Measurements from ENCODE around the gene GGT6.
A peak's percentile ranks its signal among the peaks of the same experiment; 100 is the strongest.

The GGT6 gene

DNA sequence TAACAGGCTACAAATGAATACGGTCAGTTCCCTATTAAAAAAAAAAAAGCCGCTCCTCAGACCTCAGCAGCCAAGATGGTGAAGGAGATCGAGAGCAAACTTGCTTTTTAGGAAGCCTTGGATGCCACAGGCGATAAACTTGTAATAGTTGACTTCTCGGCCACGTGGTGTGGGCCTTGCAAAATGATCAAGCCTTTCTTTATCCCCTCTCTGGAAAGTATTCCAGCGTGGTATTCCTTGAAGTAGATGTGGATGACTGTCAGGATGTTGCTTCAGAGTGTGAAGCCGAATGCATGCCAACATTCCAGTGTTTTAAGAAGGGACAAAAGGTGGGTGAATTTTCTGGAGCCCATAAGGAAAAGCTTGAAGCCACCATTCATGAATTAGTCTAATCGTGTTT lies 11.8 kb upstream of the GGT6 start:
- DNase-seq = no peak

DNA sequence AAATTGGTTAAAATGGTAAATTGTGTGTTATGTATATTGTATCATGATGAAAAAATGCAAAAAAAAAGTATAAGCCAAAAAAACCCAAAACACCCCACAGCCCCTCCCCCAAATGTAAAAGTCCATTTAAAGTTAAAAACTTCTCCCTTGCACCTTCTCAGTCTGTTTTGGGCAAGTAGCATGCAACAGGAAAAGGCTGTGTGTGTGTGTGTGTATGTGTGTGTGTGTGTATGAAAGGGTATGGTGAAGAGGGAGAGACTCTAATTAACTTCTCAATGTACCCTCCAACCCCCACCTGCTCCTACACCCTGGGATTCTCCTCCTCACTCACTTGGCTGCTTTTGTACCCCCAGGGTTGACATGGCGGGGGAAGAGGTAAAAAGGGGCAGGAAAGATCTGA lies 9.2 kb upstream of the GGT6 start:
- DNase-seq = no peak

DNA sequence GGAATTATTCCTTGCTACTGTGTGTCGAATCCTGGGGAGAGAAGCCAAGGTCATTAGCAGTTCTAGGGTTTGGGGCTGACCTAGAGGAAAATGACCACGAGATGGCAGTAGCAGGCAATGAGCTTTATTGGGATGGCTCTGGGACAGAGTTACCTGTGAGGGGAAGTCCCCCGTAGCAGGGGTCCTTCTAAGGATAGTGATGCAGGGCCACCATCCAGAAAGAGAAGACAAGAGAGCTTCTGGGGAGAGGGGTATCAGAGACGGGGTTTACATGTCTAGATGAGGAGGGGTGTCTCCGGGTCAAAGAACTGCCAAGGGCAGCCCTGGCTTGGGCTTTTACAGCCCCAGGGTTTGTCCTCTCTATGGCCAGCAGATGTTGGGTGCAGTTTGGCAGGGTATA lies 6.4 kb upstream of the GGT6 start:
- DNase-seq = no peak

DNA sequence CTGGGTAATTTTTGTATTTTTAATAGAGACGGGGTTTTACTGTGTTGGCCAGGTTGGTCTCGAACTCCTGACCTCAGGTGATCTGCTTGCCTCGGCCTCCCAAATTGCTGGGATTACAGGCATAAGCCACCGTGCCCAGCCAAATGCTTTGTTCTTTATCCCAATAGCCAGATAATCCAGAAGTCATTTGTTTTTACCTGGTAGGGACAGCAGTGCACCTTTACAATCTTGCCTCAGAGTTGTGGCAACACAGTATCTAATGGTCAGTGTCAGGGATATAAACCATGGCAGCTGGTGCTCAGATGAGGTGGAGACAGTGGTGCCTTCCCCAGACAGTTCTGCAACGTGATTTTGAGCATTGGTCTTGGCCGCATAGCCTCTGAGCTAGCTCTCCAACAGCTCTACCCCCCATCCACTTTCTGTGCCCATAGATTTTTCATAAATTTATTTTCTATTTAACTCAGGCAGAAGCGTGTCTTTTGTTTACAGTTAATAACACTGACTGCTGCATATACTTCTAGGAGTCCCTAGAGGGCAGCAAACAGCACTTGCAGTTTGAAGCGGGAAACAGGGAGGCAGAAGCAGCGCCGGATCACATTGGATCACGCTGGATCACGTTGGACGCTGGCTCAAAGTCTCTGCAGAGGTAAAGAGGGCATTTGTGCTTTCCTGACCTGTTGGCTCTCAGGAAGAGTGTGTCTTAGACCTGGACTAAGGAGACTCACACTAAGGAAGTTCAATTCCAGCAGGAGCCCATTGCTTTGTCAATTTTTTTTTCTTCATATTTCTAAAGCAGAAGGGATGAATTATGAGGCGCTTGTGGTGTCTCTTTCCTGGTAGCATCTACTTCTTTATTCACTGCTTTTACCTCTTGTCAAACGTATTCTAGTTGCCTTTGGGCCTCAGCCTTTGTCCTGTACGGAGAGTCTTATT lies 5.1 kb upstream of the GGT6 start:
- DNase-seq = peak; percentile 39

DNA sequence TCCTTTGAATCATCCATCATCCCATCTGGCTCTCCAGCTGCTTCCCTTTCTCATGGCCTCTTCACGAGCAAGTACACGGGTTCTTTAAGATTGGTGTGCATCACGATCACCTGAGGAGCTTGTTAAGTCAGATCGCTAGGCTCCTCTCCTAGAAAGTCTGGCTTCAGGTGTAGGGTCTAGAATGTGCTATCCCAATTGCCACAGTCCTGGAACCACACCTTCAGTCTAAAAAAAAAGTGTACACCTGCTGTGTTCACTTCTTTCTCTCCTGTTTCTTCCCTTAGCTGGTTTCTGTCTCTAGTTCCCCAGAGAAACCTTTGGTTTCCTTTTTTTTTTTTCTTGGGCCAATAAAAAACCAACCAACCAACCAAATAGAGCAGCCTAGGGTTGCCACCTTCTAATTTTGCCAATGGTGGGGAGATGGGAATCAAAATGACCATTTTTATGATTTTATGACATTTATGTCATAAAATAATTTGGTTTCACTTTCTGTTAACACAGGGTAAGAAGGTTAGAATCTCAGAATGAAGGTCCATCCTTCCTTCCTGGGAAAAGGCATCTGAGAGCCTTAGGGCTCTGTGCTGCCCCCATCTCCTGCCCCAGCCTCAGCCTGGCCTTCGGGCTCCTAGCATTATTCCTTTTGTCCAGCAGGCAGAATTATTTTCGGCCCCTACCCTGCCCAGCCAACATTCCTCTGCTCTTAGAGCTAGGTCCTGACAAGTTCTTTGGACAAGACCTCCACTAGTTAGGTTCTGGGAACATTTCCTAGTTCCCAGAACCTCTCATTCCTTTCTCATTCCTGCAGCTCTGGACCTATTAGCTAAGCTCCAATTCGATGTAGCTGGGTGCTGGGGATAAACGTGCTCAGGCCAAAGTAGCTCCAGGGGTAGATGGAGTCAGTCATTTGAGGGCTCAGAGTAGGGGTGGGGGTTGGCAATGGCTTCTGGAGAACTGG lies 1.9 kb upstream of the GGT6 start:
- no peak for DNase-seq

DNA sequence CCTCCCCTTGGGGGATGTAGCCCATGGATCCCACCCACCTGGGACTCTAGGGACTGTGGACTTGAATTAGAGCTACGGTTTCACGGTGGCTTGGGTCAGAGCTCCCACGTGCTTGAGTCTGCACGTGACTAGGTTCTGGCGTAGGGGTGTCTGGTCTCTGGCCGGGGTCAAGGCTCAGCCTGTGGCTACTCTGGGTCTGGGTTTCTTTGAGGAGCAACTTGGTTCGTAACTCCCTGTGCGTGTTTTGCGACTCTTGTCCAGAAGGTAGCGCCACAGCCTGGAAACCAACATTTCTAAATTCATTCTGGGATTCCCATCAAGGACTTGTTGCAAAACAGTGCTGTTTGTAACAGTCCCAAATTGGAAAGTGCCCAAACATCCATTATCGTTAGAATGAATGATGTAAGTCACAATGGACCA lies 470 bp upstream of the GGT6 start:
- no peak for DNase-seq

DNA sequence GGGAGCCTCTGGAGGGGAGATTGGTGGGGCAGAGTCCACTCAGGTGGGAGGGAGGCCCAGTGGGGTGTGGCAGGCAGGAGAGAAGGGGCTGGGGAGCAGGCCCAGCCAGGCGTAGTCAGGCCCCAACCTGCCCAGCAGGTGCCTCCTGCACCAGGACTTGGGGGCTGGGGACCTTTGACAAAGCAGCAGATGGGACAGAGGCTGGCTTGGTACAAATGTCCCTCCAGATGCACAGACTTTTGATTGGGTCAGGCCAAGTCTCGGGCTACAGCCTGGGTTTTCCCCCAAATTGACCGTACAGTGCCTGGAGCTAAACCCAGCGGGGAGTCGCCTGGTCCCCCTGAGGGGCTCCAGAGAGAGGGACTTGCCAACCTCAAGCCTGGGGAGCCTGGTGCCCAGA lies 411 bp downstream of the GGT6 start:
- DNase-seq = no peak

DNA sequence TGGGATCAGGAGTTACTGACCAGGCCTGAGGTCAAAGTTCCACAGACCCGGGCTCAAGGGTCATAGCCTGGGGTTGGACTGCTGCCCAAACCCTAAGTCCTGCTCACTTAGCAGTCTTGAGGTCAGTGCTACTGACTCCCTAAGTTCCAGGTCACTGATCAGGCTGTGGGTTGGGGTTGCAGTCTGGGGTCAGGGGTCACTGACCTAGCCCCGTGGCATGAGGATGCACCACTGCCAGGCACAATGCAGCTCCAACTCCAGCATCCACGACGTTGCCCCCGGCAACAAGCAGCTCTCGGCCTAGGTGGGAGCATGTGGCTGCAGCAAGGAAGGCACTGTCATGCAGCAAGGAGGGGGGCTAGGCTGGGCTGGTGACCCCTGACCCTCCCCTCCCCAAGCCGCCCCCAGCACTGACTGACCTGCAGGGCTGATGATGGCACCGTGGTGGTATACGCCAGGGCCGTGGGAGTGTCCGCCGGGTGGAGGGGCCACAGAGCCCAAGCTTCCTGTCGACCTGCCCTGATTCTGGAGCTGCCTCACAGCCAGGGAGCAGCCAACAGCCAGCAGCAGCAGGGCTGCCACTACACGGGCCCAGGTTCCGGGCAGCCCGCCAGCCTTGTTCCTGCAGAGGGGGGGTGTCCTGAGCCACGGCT lies 1.1 kb downstream of the GGT6 start:
- no peak for DNase-seq

DNA sequence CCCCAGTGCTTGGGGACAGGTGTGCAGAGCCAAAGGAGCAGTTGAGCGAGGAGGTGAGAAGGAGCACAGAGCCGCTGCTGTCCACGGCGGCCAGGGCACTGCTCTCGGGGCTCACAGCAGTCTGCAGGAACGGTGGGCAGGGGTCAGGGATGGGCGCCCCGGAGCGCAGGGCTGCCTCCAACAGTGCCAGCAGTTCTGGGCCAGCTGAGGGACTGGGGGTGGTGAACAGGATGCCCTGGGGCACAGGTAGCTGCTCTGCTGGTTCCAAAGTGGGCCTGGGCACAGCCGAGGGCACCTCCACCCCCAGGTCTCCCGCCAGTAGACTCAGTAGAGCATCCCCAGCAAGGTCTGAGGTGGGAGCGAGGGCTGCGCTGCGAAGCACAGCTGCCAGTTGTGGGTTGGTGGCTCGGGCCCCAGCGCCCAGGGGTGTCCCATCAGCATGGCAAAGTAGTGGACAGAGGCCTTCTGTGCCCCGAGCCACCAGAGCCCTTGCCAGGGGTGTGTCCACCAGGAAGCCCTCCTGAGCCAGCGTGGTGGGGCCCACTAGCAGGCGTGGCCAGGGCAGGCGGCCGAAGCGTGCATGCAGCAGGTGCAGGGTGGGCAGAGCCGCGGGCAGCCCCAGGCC lies 1.9 kb downstream of the GGT6 start:
- DNase-seq = no peak

DNA sequence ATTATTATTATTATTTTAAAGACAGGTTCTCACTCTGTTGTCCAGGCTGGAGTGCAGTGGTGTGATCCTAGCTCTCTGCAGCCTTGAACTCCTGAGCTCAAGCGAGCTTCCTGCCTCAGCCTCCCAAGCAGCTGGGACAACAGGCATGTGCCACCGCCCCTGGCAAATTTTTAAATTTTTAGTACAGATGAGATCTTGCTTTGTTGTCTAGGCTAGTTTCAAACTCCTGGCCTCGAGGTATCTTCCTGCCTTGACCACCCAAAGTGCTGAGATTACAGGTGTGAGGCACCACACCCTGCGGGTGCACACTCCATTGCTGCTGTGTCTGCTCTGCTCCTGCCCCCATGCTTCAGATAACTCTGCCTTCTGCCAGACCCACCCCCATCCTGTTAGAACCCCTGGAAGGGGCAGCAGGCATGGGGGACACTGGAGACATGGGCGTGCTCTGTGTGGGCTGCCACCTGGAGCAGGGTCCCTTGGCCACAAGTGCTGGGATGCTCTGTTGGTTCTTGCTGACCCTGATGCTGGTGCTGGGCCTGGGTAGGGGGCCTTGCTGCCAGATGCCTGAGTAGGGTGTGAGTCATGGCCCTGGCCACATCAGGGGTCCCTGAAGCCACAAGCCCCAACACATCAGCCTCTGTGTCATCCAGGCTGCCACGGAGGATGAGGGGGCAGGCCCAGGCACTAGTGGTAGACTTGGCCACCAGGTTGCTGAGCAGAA lies 2.6 kb downstream of the GGT6 start:
- no peak for DNase-seq

DNA sequence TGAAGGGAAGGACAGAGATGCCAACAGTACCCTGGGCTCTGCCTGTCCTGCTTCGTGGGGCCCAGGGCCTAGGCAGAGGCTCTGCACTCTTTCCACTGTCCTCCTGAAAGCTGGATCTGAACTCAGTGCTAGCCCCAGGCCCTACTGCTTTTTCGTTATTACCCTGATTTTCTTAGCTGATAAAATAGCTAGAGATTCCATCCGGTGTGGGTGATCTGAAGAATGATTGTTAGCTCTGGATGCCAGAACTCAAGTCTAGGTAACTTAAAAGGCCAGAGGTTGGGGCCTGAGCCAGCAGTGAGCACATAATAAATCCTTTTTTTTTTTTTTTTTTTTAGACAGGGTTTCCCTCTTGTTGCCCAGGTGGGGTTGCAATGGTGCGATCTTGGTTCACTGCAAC lies 3.4 kb downstream of the GGT6 start:
- DNase-seq = no peak

DNA sequence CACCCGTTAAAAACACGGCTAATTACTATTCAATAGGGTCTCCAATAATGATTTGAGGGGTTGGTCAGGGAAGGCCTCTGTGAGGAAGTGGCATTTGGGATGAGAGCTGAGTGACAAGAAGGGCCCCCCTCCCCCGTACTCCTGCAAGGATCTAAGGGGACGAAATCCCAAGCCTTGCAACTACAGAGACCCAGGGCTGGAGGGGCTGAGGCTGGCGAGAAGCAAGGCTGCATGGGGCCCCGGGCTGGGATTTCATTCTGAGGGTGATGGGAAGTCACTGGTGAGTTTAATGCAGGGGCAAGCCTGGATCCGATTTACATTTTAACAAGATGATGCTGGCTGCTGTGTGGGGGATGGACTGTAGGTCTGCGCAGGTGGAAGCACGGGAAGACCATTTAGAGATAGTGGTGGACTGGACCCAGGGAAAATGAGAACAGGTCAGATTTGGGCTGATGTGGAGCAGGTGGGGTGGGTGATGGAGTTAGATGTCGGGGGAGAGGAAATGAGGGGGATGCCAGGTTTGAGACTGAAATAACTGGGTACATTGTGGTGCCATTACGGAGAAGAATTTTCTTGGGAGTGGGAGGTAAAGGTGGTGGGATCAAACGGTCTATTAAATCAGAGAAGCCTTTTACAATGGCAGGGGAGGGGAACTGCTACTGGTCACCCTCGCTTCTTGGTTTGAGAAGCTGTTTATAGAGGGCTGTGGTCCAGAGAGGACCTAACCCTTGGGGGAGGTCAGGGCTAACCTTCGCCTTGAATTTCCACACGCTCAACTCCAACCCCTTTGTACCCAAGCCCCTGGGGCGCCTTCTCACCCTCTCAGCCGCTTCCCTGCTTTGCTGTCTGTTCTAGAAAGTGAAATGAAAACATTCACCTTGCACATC lies 4.3 kb downstream of the GGT6 start:
- no peak for DNase-seq

DNA sequence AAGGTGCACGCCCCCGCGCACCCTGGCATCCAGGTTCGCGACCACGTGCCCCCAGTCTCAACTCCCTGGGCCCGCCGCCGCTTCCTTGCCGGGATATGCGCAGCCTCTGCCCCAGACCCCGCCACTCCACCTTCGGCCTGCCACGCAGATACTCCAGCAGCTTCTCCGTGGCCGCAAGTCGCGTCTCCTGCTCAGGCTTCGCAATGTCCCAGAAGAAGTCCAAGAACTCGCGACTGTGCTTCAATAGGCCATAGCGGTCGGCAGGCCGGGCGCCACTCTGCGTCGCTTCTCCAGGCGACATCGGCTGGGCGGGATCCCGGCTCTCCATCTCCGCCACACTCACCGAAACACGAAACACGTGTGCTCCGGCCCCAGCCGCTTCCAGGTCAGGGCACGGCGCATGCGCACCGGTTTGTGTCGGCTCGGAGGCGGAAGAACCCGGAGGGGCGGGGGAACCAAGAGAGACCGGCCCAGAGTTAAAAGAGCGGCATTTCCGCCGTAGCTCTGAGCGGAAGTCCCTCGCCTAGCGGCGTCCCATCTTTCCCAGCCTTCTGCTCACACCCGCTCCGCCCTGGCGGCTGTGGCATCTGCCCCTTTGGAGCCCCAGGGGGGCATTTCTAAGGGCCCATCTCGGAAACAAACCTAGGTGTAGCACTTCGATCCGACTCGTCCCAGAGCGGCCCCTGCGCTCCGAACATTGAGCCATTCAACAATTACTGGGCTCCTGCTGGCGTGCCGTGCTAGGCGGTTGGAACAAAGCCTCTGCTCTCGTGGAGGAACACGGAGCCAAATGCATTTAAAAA lies 5.2 kb downstream of the GGT6 start, which contains the start of gene MYBBP1A:
TSS of gene MYBBP1A (minus strand) at position 388 of the 803 bp plus-strand sequence. CDS start at position 328, 60 bp downstream.
- peak; percentile 97 for DNase-seq

DNA sequence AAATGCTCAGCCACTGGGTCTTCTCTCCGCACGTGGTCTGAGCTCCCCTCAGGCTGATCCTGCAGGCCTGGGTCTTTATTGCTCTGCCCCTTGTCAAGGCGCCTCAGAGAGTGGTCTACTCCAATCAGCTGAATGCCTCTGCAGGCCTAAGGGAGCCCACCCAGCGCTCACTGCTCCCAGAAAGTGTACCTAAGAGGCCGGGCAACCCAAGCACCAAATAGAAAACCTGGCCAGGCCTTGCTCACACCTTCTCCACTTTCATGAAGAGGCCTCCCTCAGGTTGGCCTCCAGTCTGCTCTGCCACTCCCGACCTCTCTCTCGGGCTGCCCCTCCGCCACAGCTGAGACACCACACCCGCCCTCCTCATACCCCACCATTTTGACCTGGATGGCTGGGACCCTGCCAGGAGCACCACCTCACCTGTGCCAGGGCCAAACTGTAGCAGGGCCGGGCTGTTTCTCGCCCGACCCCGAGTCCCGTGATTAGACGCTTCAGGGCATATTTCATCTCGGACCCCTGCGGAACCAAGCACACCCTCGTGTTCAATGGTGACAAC lies 5.9 kb downstream of the GGT6 start:
- no peak for DNase-seq

DNA sequence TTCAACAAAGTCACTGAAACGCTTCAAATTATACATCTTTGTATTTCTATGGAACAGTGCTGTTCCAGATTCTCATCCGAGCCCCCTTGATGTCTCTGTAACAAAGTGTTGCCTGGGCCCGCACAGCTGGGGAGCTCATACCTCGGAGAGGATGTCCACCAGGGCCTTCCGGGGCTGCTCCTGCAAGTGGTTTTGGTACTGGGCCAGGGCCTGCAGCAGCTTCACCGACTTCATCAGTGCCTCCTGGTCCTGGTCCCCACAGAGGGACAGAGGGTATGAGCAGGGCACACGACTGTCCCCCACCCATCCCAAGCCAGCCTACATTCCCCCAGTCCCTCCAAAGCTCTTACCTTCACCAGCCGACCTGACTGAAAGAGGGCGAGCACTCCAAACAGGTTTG lies 6.7 kb downstream of the GGT6 start:
- DNase-seq = no peak

DNA sequence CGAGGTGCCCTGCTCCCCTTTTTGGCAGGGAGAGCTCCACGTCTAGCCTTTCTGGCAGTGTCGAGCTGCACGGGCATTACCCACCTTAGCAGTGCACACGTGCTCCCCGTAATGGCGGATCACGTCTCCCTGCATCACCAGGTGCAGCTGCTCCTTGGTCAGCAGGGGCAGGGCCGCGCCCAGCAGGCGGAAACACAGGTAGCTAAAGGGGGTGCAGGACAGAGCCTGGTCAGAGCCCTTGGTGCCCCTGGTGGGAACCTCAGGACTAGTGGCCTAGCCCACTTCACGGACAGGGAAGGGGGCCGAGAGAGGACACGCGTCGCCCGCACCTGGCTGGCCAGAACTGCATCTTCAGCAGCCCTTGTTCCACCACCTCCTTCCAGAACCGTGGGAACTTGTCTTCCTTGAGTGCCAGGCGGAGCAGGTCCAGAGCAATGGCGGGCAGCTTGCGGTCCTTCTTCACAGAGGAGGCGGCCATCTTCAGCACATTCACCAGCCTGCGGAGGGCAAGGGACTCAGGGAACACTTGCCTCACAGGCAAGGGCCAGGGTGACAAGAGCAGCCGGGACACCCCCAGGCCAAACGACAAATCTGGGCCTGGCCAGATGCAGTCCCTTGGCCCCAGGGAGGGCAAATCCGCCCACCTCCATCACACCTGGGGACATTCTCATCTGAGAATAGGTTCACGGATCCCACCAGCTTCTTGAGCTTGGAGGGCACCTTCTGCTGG lies 8.4 kb downstream of the GGT6 start:
- DNase-seq = no peak

DNA sequence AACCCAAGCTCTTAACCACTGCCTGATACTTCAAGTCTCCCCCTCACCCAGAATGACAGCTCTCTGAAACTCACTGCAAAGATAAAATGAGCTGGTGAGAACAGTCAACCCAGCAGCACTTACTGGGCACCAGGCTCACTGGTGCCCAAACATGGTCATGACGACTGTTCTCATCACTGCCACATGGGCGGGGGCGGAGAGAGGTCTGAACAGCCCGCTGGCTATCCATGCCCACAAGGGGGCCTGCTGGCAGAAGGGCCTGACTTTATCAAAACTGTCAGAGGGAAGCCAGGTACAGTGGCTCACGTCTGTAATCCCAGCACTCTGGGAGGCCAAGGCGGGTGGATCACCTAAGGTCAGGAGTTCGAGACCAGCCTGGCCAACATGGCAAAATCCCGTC lies 9.2 kb downstream of the GGT6 start:
- no peak for DNase-seq

DNA sequence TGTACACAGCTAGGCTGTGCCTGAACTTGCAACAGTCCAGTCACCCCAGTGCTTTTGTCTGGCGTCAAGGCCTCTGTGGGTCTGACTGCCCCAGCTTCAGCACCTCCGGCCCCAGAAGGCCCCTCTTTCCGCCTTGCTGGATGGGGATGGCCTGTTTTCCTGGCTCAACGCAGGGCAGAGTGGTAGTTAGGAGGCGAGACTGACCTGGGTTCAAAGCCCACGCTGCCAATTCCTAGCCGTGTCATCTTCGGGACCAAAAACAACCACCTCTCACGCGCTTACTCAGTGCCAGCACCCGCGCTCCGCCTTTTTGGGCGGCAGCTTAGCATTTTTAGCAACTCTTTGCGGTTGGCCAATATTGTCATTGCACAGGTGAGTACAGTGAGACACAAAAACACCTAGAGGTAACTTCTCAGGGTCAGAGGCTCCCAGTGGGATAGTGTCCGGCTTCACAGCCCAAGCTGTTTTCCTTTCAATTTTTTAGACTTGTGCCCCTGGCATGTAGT lies 9.8 kb downstream of the GGT6 start:
- DNase-seq = no peak

Measured in effector CD4-positive, alpha-beta T cell (primary cell).